Measurements from ENCODE around the gene IL37. TPM values are rescaled to one million over a fixed set of nuclear protein-coding genes. Genes with fewer than 3 reads are reported as not detected.

The IL37 gene
- total and polyA plus RNA-seq, 2 of the 13 experiments (the other 11 are each of a cell fraction or from before 2014, with no cell fraction given): not detected

- TF ChIP-seq CTCF (CRISPR knock-in tag; IDR thresholded peaks at IDR 0.05) (peak; percentile 94), MIER2 (CRISPR knock-in tag; IDR thresholded peaks at IDR 0.05) (0 out of 2 replicates have a peak, but pooled peaks have one; percentile 54), GLI4 (CRISPR knock-in tag; IDR thresholded peaks at IDR 0.05; ENCODE audit: borderline replicate concordance) (peak; percentile 38; the same call in 1 of the 2 replicates)
- TF ChIP-seq, protein P1, sequence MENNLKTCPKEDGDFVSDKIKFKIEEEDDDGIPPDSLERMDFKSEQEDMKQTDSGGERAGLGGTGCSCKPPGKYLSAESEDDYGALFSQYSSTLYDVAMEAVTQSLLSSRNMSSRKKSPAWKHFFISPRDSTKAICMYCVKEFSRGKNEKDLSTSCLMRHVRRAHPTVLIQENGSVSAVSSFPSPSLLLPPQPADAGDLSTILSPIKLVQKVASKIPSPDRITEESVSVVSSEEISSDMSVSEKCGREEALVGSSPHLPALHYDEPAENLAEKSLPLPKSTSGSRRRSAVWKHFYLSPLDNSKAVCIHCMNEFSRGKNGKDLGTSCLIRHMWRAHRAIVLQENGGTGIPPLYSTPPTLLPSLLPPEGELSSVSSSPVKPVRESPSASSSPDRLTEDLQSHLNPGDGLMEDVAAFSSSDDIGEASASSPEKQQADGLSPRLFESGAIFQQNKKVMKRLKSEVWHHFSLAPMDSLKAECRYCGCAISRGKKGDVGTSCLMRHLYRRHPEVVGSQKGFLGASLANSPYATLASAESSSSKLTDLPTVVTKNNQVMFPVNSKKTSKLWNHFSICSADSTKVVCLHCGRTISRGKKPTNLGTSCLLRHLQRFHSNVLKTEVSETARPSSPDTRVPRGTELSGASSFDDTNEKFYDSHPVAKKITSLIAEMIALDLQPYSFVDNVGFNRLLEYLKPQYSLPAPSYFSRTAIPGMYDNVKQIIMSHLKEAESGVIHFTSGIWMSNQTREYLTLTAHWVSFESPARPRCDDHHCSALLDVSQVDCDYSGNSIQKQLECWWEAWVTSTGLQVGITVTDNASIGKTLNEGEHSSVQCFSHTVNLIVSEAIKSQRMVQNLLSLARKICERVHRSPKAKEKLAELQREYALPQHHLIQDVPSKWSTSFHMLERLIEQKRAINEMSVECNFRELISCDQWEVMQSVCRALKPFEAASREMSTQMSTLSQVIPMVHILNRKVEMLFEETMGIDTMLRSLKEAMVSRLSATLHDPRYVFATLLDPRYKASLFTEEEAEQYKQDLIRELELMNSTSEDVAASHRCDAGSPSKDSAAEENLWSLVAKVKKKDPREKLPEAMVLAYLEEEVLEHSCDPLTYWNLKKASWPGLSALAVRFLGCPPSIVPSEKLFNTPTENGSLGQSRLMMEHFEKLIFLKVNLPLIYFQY (CRISPR knock-in tag; IDR thresholded peaks at IDR 0.05; ENCODE audit: borderline replicate concordance): no peak
- TF ChIP-seq, protein P2, sequence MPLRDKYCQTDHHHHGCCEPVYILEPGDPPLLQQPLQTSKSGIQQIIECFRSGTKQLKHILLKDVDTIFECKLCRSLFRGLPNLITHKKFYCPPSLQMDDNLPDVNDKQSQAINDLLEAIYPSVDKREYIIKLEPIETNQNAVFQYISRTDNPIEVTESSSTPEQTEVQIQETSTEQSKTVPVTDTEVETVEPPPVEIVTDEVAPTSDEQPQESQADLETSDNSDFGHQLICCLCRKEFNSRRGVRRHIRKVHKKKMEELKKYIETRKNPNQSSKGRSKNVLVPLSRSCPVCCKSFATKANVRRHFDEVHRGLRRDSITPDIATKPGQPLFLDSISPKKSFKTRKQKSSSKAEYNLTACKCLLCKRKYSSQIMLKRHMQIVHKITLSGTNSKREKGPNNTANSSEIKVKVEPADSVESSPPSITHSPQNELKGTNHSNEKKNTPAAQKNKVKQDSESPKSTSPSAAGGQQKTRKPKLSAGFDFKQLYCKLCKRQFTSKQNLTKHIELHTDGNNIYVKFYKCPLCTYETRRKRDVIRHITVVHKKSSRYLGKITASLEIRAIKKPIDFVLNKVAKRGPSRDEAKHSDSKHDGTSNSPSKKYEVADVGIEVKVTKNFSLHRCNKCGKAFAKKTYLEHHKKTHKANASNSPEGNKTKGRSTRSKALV (CRISPR knock-in tag; IDR thresholded peaks at IDR 0.05): 0 out of 2 replicates have a peak, but pooled peaks have one; percentile 64
Measured at GRCh38 chr2:112884869-112885505, 26.0 kb upstream of the IL37 start (continued).

Measured in HepG2 (cell line).